Liver (tissue), 9 donors: Measurements from ENCODE around the gene ACAT2. TPM values are rescaled to one million over a fixed set of nuclear protein-coding genes. Genes with fewer than 3 reads are reported as not detected.

Source experiments
- DNase-seq: peaks from one replicate; pipeline ENCODE4 v3.0.0-alpha.2; 2017; ENCODE audit warnings: low spot score
- H3K27ac ChIP-seq, 2 donors: one replicate each; pipeline ENCODE4 v1.7.0; 2013; ENCODE audit warnings: inconsistent platforms in 2 of 2, low read length in 2 of 2, control low read depth in 1 of 2, low read depth in 1 of 2, mild to moderate bottlenecking in 1 of 2
- H3K27me3 ChIP-seq, 4 donors: one replicate each; pipeline versions ENCODE4 v1.6.1 to v1.7.0; 2013; ENCODE audit warnings: low read length in 3 of 4, inconsistent platforms in 1 of 4, mild to moderate bottlenecking in 1 of 4, moderate library complexity in 1 of 4; ENCODE audit not compliant: control insufficient read depth in 4 of 4, insufficient read depth in 4 of 4
- H3K36me3 ChIP-seq, 4 donors: one replicate each; pipeline versions ENCODE4 v1.6.1 to v1.7.0; 2013; ENCODE audit warnings: low read length in 3 of 4, mild to moderate bottlenecking in 3 of 4, low read depth in 1 of 4, moderate library complexity in 1 of 4; ENCODE audit not compliant: control insufficient read depth in 4 of 4, insufficient read depth in 3 of 4
- H3K4me1 ChIP-seq, 4 donors: one replicate each; pipeline versions ENCODE4 v1.6.1 to v1.7.0; 2013; ENCODE audit warnings: low read length in 3 of 4, mild to moderate bottlenecking in 3 of 4, moderate library complexity in 1 of 4; ENCODE audit not compliant: control insufficient read depth in 4 of 4, insufficient read depth in 4 of 4
- H3K4me3 ChIP-seq, 3 donors: one replicate each; pipeline versions ENCODE4 v1.6.1 to v1.7.0; 2013; ENCODE audit warnings: low read length in 3 of 3, control low read depth in 1 of 3, low read depth in 1 of 3, mild to moderate bottlenecking in 1 of 3
- H3K9ac ChIP-seq, 2 donors: one replicate each; pipeline ENCODE4 v1.7.0; 2013; ENCODE audit warnings: low read length in 2 of 2, mild to moderate bottlenecking in 2 of 2, moderate library complexity in 2 of 2, control low read depth in 1 of 2, low read depth in 1 of 2
- H3K9me3 ChIP-seq, 4 donors: one replicate each; pipeline versions ENCODE4 v1.6.1 to v1.7.0; 2013; ENCODE audit warnings: low read length in 3 of 4; ENCODE audit not compliant: control insufficient read depth in 4 of 4
- ATF3 ChIP-seq: IDR thresholded peaks from 2 replicates; pipeline ENCODE4 v1.6.1; 2016; ENCODE audit warnings: antibody characterized with exemption
- CTCF ChIP-seq: fragments of 150-350 bp; IDR thresholded peaks from 2 replicates; pipeline ENCODE4 v1.5.1; 2017; ENCODE audit warnings: improper control_type of control experiment, low read depth, low read length; ENCODE audit not compliant: missing input control
- EGR1 ChIP-seq, 2 donors: IDR thresholded peaks; 2 replicates each; pipeline ENCODE4 v1.6.1; 2016 to 2018; ENCODE audit warnings: antibody characterized with exemption in 2 of 2, low read depth in 2 of 2
- FOXA1 ChIP-seq: IDR thresholded peaks from 2 replicates; pipeline ENCODE4 v1.6.1; 2016; ENCODE audit warnings: antibody characterized with exemption
- FOXA2 ChIP-seq: IDR thresholded peaks from 2 replicates; pipeline ENCODE4 v1.6.1; 2016; ENCODE audit warnings: antibody characterized with exemption
- GABPA ChIP-seq, 2 donors: IDR thresholded peaks in 1 of 2; conservative IDR thresholded peaks in 1 of 2; 2 replicates each; pipeline ENCODE4 v1.6.1; 2016; ENCODE audit warnings: antibody characterized with exemption in 2 of 2, mild to moderate bottlenecking in 1 of 2, moderate library complexity in 1 of 2
- HNF4A ChIP-seq, 2 donors: conservative IDR thresholded peaks; 2 replicates each; pipeline ENCODE4 v1.6.1; 2016; ENCODE audit warnings: antibody characterized with exemption in 2 of 2, mild to moderate bottlenecking in 2 of 2
- HNF4G ChIP-seq: IDR thresholded peaks from 2 replicates; pipeline ENCODE4 v1.6.1; 2016; ENCODE audit warnings: antibody characterized with exemption
- JUND ChIP-seq, 2 donors: IDR thresholded peaks; 2 replicates each; pipeline ENCODE4 v1.6.1; 2016; ENCODE audit warnings: antibody characterized with exemption in 2 of 2
- MAX ChIP-seq: IDR thresholded peaks from 2 replicates; pipeline ENCODE4 v1.6.1; 2016; ENCODE audit warnings: antibody characterized with exemption
- NR2F2 ChIP-seq: IDR thresholded peaks from 2 replicates; pipeline ENCODE4 v1.6.1; 2016; ENCODE audit warnings: antibody characterized with exemption
- RAD21 ChIP-seq, 2 donors: IDR thresholded peaks; 2 replicates each; pipeline ENCODE4 v1.6.1; 2016; ENCODE audit warnings: antibody characterized with exemption in 2 of 2, mild to moderate bottlenecking in 2 of 2
- REST ChIP-seq: IDR thresholded peaks from 2 replicates; pipeline ENCODE4 v1.6.1; 2016; ENCODE audit warnings: antibody characterized with exemption, mild to moderate bottlenecking
- RXRA ChIP-seq, 2 donors: IDR thresholded peaks; 2 replicates each; pipeline ENCODE4 v1.6.1; 2017 to 2018; ENCODE audit warnings: antibody characterized with exemption in 2 of 2, mild to moderate bottlenecking in 1 of 2
- SP1 ChIP-seq: IDR thresholded peaks from 2 replicates; pipeline ENCODE4 v1.6.1; 2018; ENCODE audit warnings: antibody characterized with exemption, mild to moderate bottlenecking
- TAF1 ChIP-seq: conservative IDR thresholded peaks from 2 replicates; pipeline ENCODE4 v1.6.1; 2016; ENCODE audit warnings: antibody characterized with exemption, mild to moderate bottlenecking
- YY1 ChIP-seq: IDR thresholded peaks from 2 replicates; pipeline ENCODE4 v1.6.1; 2016; ENCODE audit warnings: antibody characterized with exemption, mild to moderate bottlenecking
- ZBTB33 ChIP-seq: IDR thresholded peaks from 2 replicates; pipeline ENCODE4 v1.6.1; 2016; ENCODE audit warnings: antibody characterized with exemption
- WGBS: extraction: QIAGEN DNeasy Blood & Tissue Kit; methylation state at CpG from one replicate; pipeline ENCODE4 v1.1.7; 2013; 5-methylcytosine and 5-hydroxymethylcytosine counted together
- polyA plus RNA-seq, 2 donors: library from polyadenylated mRNA; stranded (reverse) in 1 of 2; unstranded in 1 of 2; fragments of 200-250 nt in 1 of 2; fragments of >200 nt in 1 of 2; fragmentation: Nextera tagmentation in 1 of 2; extraction: Ambion mirVana in 1 of 2; gene quantifications; one replicate each; pipeline versions ENCODE4 v1.2.1 to v1.2.3, GENCODE V29; 2013 to 2015
- total RNA-seq, 2 donors: library from RNA; depleted of rRNA; stranded (reverse); fragments of >200 nt; gene quantifications; one replicate each; pipeline ENCODE4 v1.2.3, GENCODE V29; 2014
- donor health status: healthy.
- donor health status: healthy.
- donor health status: healthy.
- donor health status: healthy.
- donor health status: healthy.

ACAT2 gene
- total and polyA plus RNA-seq, 4 donors, result 68.2 to 116 (median 94.2) TPM

- H3K9me3 ChIP-seq, result no peaks in the 10 kb centered on the region
- H3K4me1 ChIP-seq, result no peaks in the 10 kb centered on the region
- no peak for TF ChIP-seq SP1
- peak; percentile 4 to 23 for TF ChIP-seq HNF4A (conservative IDR thresholded peaks at IDR 0.05)
- no peaks in the 10 kb centered on the region for H3K36me3 ChIP-seq
- 81% methylated on average over 6 of the region's 6 CpGs for WGBS
- no peak overlapping the region for H3K4me3 ChIP-seq
- no peak for DNase-seq
- no peak overlapping the region for H3K9ac ChIP-seq
- H3K27ac ChIP-seq, result no peak overlapping the region
- H3K27me3 ChIP-seq, result no peaks in the 10 kb centered on the region
Measured at GRCh38 chr6:159805440-159806020, 43.7 kb downstream of the ACAT2 start.

- no peaks in the 10 kb centered on the region for H3K36me3 ChIP-seq
- no peaks in the 10 kb centered on the region for H3K9me3 ChIP-seq
- no peaks in the 10 kb centered on the region for H3K27me3 ChIP-seq
- no peak for TF ChIP-seq SP1
- no peak for TF ChIP-seq GABPA (IDR thresholded peaks at IDR 0.05 in 1 of 2, conservative IDR thresholded peaks at IDR 0.05 in 1 of 2)
- TF ChIP-seq RAD21 (IDR thresholded peaks at IDR 0.05), result no peak
- 84% methylated on average over 9 of the region's 9 CpGs for WGBS
- no peak overlapping the region for H3K9ac ChIP-seq
- no peak overlapping the region for H3K27ac ChIP-seq
- no peaks in the 10 kb centered on the region for H3K4me1 ChIP-seq
- no peak for DNase-seq
- no peak overlapping the region for H3K4me3 ChIP-seq
Measured at GRCh38 chr6:159806021-159806458, 44.2 kb downstream of the ACAT2 start.

- no peak for TF ChIP-seq HNF4G
- TF ChIP-seq MAX, result no peak
- no peak for TF ChIP-seq TAF1
- no peak for TF ChIP-seq NR2F2
- no peak for TF ChIP-seq RXRA (IDR thresholded peaks at IDR 0.05)
- no peak for TF ChIP-seq EGR1 (IDR thresholded peaks at IDR 0.05; ENCODE audit: low read depth in 2 of 2)
- TF ChIP-seq HNF4A (conservative IDR thresholded peaks at IDR 0.05), result peak; percentile 9 to 21
- TF ChIP-seq FOXA1, result no peak
- TF ChIP-seq FOXA2, result no peak
- no peak for TF ChIP-seq GABPA (IDR thresholded peaks at IDR 0.05 in 1 of 2, conservative IDR thresholded peaks at IDR 0.05 in 1 of 2)
- no peak for TF ChIP-seq CTCF
- peak; percentile 54 to 66 for TF ChIP-seq JUND (IDR thresholded peaks at IDR 0.05)
- no peak for TF ChIP-seq ZBTB33
- no peak for TF ChIP-seq YY1
- TF ChIP-seq RAD21 (IDR thresholded peaks at IDR 0.05), result no peak
- TF ChIP-seq SP1, result peak; percentile 48
- TF ChIP-seq REST, result no peak
- no peak for TF ChIP-seq ATF3
- 74% methylated on average over 5 of the region's 5 CpGs for WGBS
- no peak overlapping the region for H3K4me3 ChIP-seq
- H3K27me3 ChIP-seq, result no peaks in the 10 kb centered on the region
- no peaks in the 10 kb centered on the region for H3K36me3 ChIP-seq
- DNase-seq, result no peak
- H3K4me1 ChIP-seq, result no peaks in the 10 kb centered on the region
- no peak overlapping the region for H3K27ac ChIP-seq
- H3K9me3 ChIP-seq, result no peaks in the 10 kb centered on the region
- H3K9ac ChIP-seq, result no peak overlapping the region
Measured at GRCh38 chr6:159807150-159807858, 45.5 kb downstream of the ACAT2 start.
